Gastrocnemius medialis (tissue), 4 donors: ENCODE measurements around the gene RPS6KB1.

Source experiments
- CTCF ChIP-seq, 5 experiments: fragments of 450-650 bp in 3 of 5; fragments of 200-600 bp in 2 of 5; sonication (generic) in 2 of 5; IDR thresholded peaks in 4 of 5; conservative IDR thresholded peaks in 1 of 5; 1 replicate in 4 of 5; 2 replicates in 1 of 5; pipeline ENCODE4 v1.5.1; 2016 to 2019; ENCODE audit warnings: antibody characterized with exemption in 5 of 5, mild to moderate bottlenecking in 3 of 5, moderate library complexity in 3 of 5
- POLR2A ChIP-seq, 2 donors: fragments of 450-650 bp; IDR thresholded peaks; one replicate each; pipeline ENCODE4 v1.6.1; 2017; ENCODE audit warnings: antibody characterized with exemption in 2 of 2, mild to moderate bottlenecking in 2 of 2, moderate library complexity in 2 of 2

- TF ChIP-seq POLR2A (IDR thresholded peaks at IDR 0.05): no peak
- TF ChIP-seq CTCF (IDR thresholded peaks at IDR 0.05 in 4 of 5, conservative IDR thresholded peaks at IDR 0.05 in 1 of 5): no peak
Measured at GRCh38 chr17:59874376-59874775, 18.5 kb upstream of the RPS6KB1 start.
